GM23338 (cell line): ENCODE data around the gene RNU5B-1. TPM values are rescaled to one million over a fixed set of nuclear protein-coding genes. Genes with fewer than 3 reads are reported as not detected.

Source experiments
- ATAC-seq: fragments of 200-7000 bp; cut with Tn5 transposase; 3 replicates; pipeline ENCODE4 v1.9.1; 2020
- DNase-seq: peaks from one replicate; pipeline ENCODE4 v3.0.0-alpha.2; 2015; ENCODE audit warnings: low spot score
- H2AFZ ChIP-seq: fragments of 200-600 bp; sonication (generic); 2 replicates; pipeline ENCODE4 v1.8.0; 2016; ENCODE audit warnings: antibody characterized with exemption, mild to moderate bottlenecking, moderate library complexity
- H3F3A ChIP-seq: fragments of 200-600 bp; sonication (generic); replicated peaks from 2 replicates; pipeline ENCODE4 v1.8.0; 2017; ENCODE audit warnings: antibody characterized with exemption, mixed run types, low read depth
- H3K27ac ChIP-seq: fragments of 200-600 bp; sonication (generic); 2 replicates; pipeline ENCODE4 v1.6.1; 2016; ENCODE audit warnings: low read depth
- H3K27me3 ChIP-seq: fragments of 200-600 bp; sonication (generic); 2 replicates; pipeline ENCODE4 v1.8.0; 2016; ENCODE audit warnings: mild to moderate bottlenecking, mixed run types, moderate library complexity; ENCODE audit not compliant: insufficient read depth
- H3K36me3 ChIP-seq: fragments of 200-600 bp; sonication (generic); 2 replicates; pipeline ENCODE4 v1.8.0; 2016; ENCODE audit warnings: mild to moderate bottlenecking; ENCODE audit not compliant: insufficient read depth
- H3K4me1 ChIP-seq: fragments of 200-600 bp; sonication (generic); 2 replicates; pipeline ENCODE4 v1.8.0; 2016; ENCODE audit warnings: mild to moderate bottlenecking, moderate library complexity; ENCODE audit not compliant: insufficient read depth
- H3K4me2 ChIP-seq: fragments of 200-600 bp; sonication (generic); 2 replicates; pipeline ENCODE4 v1.7.1; 2017; ENCODE audit warnings: mixed run types
- H3K4me3 ChIP-seq: fragments of 200-600 bp; sonication (generic); 2 replicates; pipeline ENCODE4 v1.6.1; 2016; ENCODE audit warnings: mixed run types
- H3K79me2 ChIP-seq: fragments of 200-600 bp; sonication (generic); replicated peaks from 2 replicates; pipeline ENCODE4 v1.8.0; 2017; ENCODE audit warnings: mild to moderate bottlenecking; ENCODE audit not compliant: insufficient read depth
- H3K9me2 ChIP-seq: fragments of 200-600 bp; sonication (generic); 2 replicates; pipeline ENCODE4 v1.8.0; 2017; ENCODE audit not compliant: insufficient read depth
- H4K20me1 ChIP-seq: fragments of 200-600 bp; sonication (generic); replicated peaks from 2 replicates; pipeline ENCODE4 v1.8.0; 2017; ENCODE audit warnings: mild to moderate bottlenecking; ENCODE audit not compliant: insufficient read depth
- H3K27ac Mint-ChIP-seq: 2 replicates; pipeline ENCODE4 v1.8.0; 2020; ENCODE audit warnings: inconsistent platforms, mild to moderate bottlenecking, moderate library complexity, mixed read lengths
- H3K27me3 Mint-ChIP-seq: 3 replicates; pipeline ENCODE4 v1.8.0; 2022; ENCODE audit warnings: low read depth, mild to moderate bottlenecking, moderate library complexity, mixed read lengths, inconsistent platforms; ENCODE audit not compliant: insufficient read depth, poor library complexity
- H3K36me3 Mint-ChIP-seq: 3 replicates; pipeline ENCODE4 v1.8.0; 2021; ENCODE audit warnings: low read depth, mild to moderate bottlenecking, inconsistent platforms, moderate library complexity, mixed read lengths
- H3K4me1 Mint-ChIP-seq: 3 replicates; pipeline ENCODE4 v1.8.0; 2020; ENCODE audit warnings: mild to moderate bottlenecking, inconsistent platforms, mixed read lengths
- H3K4me3 Mint-ChIP-seq: 3 replicates; pipeline ENCODE4 v1.8.0; 2021; ENCODE audit warnings: moderate library complexity, mild to moderate bottlenecking, inconsistent platforms, mixed read lengths
- H3K9me3 Mint-ChIP-seq: 3 replicates; pipeline ENCODE4 v1.8.0; 2020; ENCODE audit warnings: moderate library complexity, mild to moderate bottlenecking, inconsistent platforms, mixed read lengths
- CREB1 ChIP-seq: fragments of 250-450 bp; sonication (Bioruptor Pico); IDR thresholded peaks from 2 replicates; pipeline ENCODE4 v1.5.0; 2020; ENCODE audit warnings: low read depth, mild to moderate bottlenecking, moderate library complexity
- ETS1 ChIP-seq: IDR thresholded peaks from 2 replicates; pipeline ENCODE4 v1.6.1; 2016; ENCODE audit warnings: antibody characterized with exemption
- EZH2 ChIP-seq: fragments of 200-600 bp; sonication (generic); IDR thresholded peaks from one replicate; pipeline ENCODE4 v1.8.0; 2017; ENCODE audit warnings: antibody characterized with exemption, mild to moderate bottlenecking, low read depth; ENCODE audit not compliant: unreplicated experiment
- EZH2phosphoT487 ChIP-seq: fragments of 200-600 bp; sonication (generic); IDR thresholded peaks from one replicate; pipeline ENCODE4 v1.8.1; 2018; ENCODE audit warnings: antibody characterized with exemption; ENCODE audit not compliant: unreplicated experiment
- JUNB ChIP-seq: IDR thresholded peaks from one replicate; pipeline ENCODE4 v1.6.1; 2016; ENCODE audit warnings: antibody characterized with exemption; ENCODE audit not compliant: unreplicated experiment
- NANOG ChIP-seq: IDR thresholded peaks from 2 replicates; pipeline ENCODE4 v1.6.1; 2016; ENCODE audit warnings: antibody characterized with exemption, borderline replicate concordance
- POLR2AphosphoS5 ChIP-seq: IDR thresholded peaks from 2 replicates; pipeline ENCODE4 v1.6.1; 2016; ENCODE audit warnings: antibody characterized with exemption, low read depth
- STAT1 ChIP-seq: IDR thresholded peaks from one replicate; pipeline ENCODE4 v1.6.1; 2016; ENCODE audit warnings: antibody characterized with exemption; ENCODE audit not compliant: unreplicated experiment
- ZNF114 ChIP-seq: fragments of 250-450 bp; sonication (Bioruptor Pico); IDR thresholded peaks from 2 replicates; pipeline ENCODE4 v1.5.0; 2020; ENCODE audit warnings: mild to moderate bottlenecking, moderate library complexity
- ZNF331 ChIP-seq: fragments of 250-450 bp; sonication (Bioruptor Pico); IDR thresholded peaks from 2 replicates; pipeline ENCODE4 v1.5.0; 2020; ENCODE audit warnings: low read depth, mild to moderate bottlenecking, moderate library complexity
- ZNF462 ChIP-seq: fragments of 250-450 bp; sonication (Bioruptor Pico); IDR thresholded peaks from 2 replicates; pipeline ENCODE4 v1.5.0; 2020; ENCODE audit warnings: mild to moderate bottlenecking, moderate library complexity
- long read RNA-seq: library from polyadenylated mRNA; unstranded; transcript quantifications from one replicate; pipeline ENCODE4 v2.0.0, GENCODE V29; 2020; ENCODE audit not compliant: unreplicated experiment
- polyA plus RNA-seq: library from polyadenylated mRNA; unstranded; fragments of >200 nt; fragmentation: Nextera tagmentation; extraction: Ambion mirVana; gene quantifications from 2 replicates; pipeline ENCODE4 v1.2.1, GENCODE V29; 2016
- total RNA-seq: library from RNA; depleted of rRNA; stranded (reverse); fragments of >200 nt; shearing (Covaris generic); gene quantifications from 2 replicates; pipeline ENCODE4 v1.2.3, GENCODE V29; 2014; rRNA removed
- TF ChIP-seq, protein P1 (sequence below): IDR thresholded peaks from one replicate; pipeline ENCODE4 v1.6.1; 2018; ENCODE audit warnings: antibody characterized with exemption; ENCODE audit not compliant: unreplicated experiment
- TF ChIP-seq, protein P2 (sequence below), 2 experiments: fragments of 200-600 bp in 1 of 2; sonication (generic) in 1 of 2; conservative IDR thresholded peaks; 2 replicates each; pipeline versions ENCODE4 v1.5.1 to v1.6.1; 2016 to 2017; ENCODE audit warnings: antibody characterized with exemption in 2 of 2, low read depth in 2 of 2, mild to moderate bottlenecking in 2 of 2, moderate library complexity in 1 of 2

RNU5B-1 gene
- total RNA-seq (not detected in 2 replicates), polyA plus RNA-seq (not detected in 2 replicates)
- long read RNA-seq, result 0 reads

DNA sequence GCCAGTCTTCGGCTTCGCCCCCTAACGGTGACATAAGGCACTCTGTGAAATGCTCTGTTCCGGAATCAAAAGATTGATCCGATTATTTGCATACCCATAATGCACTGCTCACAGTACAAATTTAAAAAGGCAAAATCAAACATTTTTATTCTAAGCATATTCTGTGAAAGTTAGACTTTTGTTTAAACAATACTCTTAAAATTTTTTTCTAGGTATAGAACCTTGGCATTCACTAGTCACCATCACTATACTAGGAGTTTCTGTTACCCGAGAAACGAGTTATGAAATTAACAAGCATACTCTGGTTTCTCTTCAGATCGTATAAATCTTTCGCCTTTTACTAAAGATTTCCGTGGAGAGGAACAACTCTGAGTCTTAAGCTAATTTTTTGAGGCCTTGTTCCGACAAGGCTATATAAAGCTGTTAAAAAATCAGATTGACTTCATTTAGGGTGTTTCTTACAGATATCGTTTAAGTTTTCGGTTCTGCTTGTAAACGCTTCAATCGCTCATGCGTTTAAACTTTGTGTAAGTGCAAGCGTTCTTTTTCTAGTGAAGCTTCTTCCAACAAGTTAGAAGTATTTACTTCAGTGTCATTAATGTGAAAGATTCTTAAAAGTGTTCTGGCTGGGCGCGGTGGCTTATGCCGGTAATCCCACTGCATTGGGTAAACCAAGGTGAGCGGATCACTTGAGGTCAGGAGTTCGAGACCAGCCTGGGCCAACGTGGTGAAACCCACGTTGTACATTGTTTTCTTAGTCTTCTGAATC, at the start of gene RNU5B-1:
Gene RNU5B-1, plus strand, starts transcription at position 297 of the 769 bp plus-strand sequence.
- Histone ChIP-seq H3K79me2 (no peaks in the 10 kb centered on the region), H3F3A (no peaks in the 10 kb centered on the region; the same call in 1 of the 2 replicates), H3K4me2 (peak within 1 kb of the TSS; percentile 65), H4K20me1 (no peaks in the 10 kb centered on the region), H3K27me3 (no peaks in the 10 kb centered on the region), H3K36me3 (no peaks in the 10 kb centered on the region), H3K4me3 (peak within 1 kb of the TSS; percentile 41), H2AFZ (peak within 1 kb of the TSS; percentile 2; the same call in 1 of the 2 replicates), H3K27ac (peak within 1 kb of the TSS; percentile 8; the same call in 1 of the 2 replicates), H3K4me1 (no peaks in the 10 kb centered on the region), H3K9me2 (no peaks in the 10 kb centered on the region)
- Mint-ChIP-seq H3K9me3 (peaks cover 11% of the 10 kb centered on the region; the same call in 2 of the 3 replicates), H3K36me3 (no peaks in the 10 kb centered on the region), H3K27ac (peak within 1 kb of the TSS; percentile 100), H3K4me3 (peak within 1 kb of the TSS; percentile 80), H3K4me1 (peaks cover 8% of the 10 kb centered on the region), H3K27me3 (peaks cover 31% of the 10 kb centered on the region)
- peak; percentile 71 for ATAC-seq
- peak; percentile 95 for DNase-seq
- TF ChIP-seq ZNF331 (peak; percentile 47), EZH2 (no peak), ZNF462 (CRISPR knock-in tag) (peak; percentile 85; the same call in 1 of the 2 replicates), POLR2AphosphoS5 (peak; percentile 100), NANOG (peak; percentile 4; the same call in 1 of the 2 replicates), JUNB (no peak), ETS1 (peak; percentile 91), STAT1 (no peak), CREB1 (peak; percentile 24; the same call in 1 of the 2 replicates), EZH2phosphoT487 (no peak), ZNF114 (CRISPR knock-in tag) (peak; percentile 90)
- TF ChIP-seq, protein P1, sequence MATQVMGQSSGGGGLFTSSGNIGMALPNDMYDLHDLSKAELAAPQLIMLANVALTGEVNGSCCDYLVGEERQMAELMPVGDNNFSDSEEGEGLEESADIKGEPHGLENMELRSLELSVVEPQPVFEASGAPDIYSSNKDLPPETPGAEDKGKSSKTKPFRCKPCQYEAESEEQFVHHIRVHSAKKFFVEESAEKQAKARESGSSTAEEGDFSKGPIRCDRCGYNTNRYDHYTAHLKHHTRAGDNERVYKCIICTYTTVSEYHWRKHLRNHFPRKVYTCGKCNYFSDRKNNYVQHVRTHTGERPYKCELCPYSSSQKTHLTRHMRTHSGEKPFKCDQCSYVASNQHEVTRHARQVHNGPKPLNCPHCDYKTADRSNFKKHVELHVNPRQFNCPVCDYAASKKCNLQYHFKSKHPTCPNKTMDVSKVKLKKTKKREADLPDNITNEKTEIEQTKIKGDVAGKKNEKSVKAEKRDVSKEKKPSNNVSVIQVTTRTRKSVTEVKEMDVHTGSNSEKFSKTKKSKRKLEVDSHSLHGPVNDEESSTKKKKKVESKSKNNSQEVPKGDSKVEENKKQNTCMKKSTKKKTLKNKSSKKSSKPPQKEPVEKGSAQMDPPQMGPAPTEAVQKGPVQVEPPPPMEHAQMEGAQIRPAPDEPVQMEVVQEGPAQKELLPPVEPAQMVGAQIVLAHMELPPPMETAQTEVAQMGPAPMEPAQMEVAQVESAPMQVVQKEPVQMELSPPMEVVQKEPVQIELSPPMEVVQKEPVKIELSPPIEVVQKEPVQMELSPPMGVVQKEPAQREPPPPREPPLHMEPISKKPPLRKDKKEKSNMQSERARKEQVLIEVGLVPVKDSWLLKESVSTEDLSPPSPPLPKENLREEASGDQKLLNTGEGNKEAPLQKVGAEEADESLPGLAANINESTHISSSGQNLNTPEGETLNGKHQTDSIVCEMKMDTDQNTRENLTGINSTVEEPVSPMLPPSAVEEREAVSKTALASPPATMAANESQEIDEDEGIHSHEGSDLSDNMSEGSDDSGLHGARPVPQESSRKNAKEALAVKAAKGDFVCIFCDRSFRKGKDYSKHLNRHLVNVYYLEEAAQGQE, result no peak
- TF ChIP-seq, protein P2, sequence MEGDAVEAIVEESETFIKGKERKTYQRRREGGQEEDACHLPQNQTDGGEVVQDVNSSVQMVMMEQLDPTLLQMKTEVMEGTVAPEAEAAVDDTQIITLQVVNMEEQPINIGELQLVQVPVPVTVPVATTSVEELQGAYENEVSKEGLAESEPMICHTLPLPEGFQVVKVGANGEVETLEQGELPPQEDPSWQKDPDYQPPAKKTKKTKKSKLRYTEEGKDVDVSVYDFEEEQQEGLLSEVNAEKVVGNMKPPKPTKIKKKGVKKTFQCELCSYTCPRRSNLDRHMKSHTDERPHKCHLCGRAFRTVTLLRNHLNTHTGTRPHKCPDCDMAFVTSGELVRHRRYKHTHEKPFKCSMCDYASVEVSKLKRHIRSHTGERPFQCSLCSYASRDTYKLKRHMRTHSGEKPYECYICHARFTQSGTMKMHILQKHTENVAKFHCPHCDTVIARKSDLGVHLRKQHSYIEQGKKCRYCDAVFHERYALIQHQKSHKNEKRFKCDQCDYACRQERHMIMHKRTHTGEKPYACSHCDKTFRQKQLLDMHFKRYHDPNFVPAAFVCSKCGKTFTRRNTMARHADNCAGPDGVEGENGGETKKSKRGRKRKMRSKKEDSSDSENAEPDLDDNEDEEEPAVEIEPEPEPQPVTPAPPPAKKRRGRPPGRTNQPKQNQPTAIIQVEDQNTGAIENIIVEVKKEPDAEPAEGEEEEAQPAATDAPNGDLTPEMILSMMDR (conservative IDR thresholded peaks at IDR 0.05; ENCODE audit: low read depth in 2 of 2), result peak; percentile 79 to 92
